HG02981 (cell line): ENCODE data around the gene BLVRA.
"Not testable (repeated sequence)": the region's sequence is repeated elsewhere in the genome, so short reads cannot be mapped to it uniquely, and the experiment has no call there.

Experiments
- ATAC-seq: cut with Tn5 transposase; IDR thresholded peaks from one replicate; pipeline ENCODE4 v1.9.1; 2021; ENCODE audit warnings: mild to moderate bottlenecking, moderate library complexity; ENCODE audit not compliant: unreplicated experiment

BLVRA gene, protein sequence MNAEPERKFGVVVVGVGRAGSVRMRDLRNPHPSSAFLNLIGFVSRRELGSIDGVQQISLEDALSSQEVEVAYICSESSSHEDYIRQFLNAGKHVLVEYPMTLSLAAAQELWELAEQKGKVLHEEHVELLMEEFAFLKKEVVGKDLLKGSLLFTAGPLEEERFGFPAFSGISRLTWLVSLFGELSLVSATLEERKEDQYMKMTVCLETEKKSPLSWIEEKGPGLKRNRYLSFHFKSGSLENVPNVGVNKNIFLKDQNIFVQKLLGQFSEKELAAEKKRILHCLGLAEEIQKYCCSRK

DNA sequence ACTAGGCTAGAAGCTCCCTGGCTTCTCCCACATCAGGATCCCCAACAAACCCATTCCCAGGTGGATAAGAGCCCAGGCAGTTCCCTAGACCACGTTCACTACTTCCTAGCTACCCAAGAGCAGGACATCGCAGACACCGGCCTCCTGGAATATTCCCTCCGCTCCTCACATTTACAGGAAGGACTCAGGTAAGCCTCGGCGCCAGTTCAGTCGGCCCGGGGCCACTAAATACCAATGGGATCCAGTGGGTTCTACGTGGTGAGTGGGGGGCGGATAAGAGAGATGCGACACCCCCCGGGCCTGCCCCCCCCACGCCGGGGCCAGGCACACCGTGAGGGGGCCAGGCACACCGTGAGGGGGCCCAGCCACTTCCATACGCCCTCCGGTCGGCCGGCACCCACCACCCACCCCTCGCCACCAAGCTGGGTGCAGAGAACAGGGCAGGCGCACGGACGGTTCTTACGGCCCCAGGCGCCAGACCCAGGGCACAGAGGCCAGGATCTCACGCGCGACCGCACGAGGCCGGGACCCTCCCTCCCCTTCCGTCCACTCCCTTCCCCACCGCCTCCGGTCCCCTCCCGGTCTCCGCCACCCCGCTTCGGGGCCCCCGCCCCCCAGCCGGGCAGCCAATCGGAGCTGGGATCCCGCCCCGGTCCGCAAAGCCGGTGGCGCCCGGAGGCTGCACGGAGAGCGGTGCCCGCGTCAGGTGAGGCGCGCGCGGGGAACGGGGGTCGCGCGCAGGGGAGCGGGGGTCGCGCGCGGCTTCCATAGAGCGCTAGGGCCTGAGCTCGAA lies at the start of gene BLVRA:
BLVRA (plus strand) TSS at position 652 of the 793 bp plus-strand sequence. CDS start 12,479 bp downstream, outside the sequence.
- peak; percentile 62 for ATAC-seq

DNA sequence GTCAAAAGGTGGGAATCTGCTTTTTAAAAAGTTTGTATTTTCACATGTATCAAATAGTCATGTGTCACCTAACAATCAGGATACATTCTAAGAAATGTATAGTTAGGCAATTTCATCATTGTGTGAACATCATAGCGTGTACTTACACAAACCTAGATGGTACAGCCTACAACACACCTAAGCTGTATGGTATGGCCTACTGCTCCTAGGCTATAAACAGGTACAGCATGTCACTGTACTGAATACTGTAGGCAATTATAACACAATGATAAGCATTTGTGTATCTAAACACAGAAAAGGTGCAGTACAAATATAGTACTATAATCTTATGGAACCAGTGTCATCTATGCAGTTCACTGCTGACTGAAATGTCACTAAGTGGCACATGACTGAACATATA lies 47.0 kb upstream of the BLVRA start:
- ATAC-seq = no peak

DNA sequence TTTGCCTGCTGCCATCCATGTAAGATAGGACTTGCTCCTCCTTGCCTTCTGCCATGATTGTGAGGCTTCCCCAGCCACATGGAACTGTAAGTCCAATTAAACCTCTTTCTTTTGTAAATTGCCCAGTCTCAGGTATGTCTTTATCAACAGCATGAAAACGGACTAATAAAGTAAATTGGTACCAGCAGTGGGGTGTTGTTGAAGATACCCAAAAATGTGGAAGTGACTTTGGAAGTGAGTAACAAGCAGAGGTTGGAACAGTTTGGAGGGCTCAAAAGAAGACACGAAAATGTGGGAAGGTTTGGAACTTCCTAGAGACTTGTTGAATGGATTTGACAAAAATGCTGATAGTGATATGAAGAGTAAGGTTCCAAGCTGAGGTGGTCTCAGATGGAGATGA lies 42.5 kb upstream of the BLVRA start:
- ATAC-seq = not testable (repeated sequence)

DNA sequence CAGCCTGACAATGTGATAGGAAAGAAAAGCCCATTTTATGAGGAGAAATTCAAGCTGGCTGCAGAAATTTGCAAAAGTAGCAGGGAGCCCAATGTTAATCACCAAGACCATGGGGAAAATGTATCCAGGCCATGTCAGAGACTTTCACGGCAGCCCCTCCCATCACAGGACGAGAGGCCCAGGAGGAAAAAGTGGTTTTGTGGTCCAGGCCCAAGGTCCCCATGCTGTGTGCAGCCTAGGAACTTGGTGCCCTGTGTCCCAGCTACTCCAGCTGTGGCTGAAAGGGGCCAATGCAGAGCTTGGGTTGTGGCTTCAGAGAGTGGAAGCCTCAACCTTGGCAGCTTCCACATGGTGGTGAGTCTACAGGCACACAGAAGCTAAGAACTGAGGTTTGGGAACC lies 41.9 kb upstream of the BLVRA start:
- ATAC-seq = no peak

DNA sequence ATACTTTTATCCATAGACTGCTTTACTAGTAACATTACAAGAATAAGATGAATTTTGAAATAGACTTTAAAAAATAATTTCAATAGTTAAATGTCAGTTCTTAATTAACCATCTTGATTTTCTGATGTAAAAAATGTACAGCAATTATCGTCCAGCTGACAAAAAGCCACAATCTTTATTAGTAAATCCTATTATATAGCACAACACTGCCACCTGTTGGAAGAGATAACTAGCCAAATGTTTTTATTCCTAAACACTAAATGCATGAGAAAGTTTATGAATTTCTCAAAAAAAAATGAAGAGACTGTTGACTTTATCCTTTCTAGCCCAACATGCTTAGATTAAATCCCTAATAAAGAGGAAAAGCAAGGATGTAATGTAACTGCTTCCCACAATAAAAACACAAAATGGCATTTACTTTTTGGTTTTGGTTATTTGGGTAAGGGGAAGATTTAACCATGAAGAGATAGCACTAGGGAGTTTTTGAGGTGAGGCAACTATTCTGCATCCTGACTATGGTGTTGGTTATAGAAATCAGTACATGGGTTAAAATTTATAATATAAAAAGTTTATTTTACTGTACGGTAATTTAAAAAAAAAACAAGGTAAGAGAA lies 37.2 kb upstream of the BLVRA start:
- no peak for ATAC-seq

DNA sequence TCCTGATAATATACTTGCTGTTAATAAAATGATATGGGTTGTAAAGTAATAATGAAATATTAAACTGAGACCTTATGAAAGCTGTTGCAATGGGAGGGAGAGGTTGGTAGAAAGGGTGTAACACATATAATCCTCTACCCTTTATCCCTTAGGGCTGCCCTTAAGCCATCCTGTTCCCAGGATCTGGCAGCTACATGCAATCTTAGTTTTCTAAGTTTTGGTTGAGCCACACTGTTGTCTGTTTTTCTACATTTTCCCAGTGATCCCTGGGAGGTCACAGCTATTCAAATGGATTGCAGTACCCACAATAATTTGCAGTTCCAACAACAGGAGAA lies 35.5 kb upstream of the BLVRA start:
- no peak for ATAC-seq

DNA sequence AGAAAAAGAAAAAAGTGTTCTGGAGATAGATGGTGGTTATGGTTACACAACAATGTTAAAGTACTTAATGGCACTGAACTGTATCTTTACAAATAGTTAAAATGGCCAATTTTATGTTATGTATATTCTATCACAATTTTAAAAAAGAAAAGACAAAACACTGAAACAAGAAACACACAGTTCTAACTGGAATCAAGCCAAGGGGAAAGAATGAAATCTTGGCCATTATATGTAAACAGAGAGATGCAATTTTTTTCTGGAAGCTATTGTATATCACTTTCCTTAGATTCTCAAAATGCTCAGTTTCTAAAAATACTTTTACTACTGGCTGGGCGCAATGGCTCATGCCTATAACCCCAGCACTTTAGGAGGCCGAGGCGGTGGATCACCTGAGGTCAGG lies 33.2 kb upstream of the BLVRA start:
- ATAC-seq = no peak

DNA sequence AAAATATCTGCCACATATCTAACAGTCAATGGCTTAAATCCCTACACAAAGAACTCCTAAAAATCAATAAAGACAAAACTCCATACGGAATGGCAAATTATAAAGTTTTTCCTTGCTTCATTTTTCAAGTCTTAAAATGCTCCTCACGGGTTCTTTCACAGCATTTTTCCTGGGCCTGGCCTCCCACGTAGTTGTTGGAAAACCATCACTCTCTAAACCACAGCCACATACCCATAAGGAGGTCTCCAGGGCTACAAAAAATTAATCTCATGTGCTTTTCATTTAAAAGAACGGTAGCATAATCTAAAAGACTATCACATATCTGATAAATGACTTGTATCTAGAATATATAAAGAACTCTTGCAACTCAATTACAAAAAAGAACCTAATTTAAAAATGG lies 32.0 kb upstream of the BLVRA start:
- ATAC-seq = no peak

DNA sequence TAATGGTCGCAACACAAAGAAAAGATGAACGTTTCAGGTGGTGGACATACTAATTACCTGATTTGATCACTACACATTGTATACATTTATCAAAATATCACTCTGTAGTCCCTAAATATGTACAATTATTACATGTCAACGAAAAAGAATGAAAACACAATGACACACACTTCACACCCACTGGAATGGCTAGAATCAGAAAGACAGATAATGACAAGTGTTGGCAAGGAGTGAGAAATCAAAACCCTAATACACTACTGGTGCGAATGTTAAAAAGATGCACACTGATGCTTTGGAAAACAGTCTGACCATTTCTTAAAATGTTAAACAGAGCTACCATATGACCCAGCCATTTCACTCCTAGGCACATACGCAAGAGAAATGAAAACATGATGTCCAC lies 31.5 kb upstream of the BLVRA start:
- no peak for ATAC-seq

DNA sequence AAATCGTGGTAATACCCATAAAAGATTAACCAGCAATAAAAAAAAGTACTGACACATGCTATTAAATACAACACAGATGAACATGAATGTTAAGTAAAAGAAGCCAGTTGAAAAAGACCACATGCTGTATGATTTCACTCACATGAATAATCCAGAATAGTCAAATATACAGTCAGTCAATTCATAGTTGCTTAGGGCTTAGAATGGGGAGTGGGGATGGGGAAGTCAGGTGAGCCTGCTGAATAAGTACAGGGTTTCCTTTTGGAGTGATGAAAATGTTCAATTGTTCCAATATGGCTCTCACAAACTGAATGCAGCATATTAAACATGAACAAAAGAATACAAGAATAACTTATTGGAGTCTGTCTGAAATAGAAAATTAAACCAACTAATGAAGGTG lies 31.0 kb upstream of the BLVRA start:
- ATAC-seq = no peak

DNA sequence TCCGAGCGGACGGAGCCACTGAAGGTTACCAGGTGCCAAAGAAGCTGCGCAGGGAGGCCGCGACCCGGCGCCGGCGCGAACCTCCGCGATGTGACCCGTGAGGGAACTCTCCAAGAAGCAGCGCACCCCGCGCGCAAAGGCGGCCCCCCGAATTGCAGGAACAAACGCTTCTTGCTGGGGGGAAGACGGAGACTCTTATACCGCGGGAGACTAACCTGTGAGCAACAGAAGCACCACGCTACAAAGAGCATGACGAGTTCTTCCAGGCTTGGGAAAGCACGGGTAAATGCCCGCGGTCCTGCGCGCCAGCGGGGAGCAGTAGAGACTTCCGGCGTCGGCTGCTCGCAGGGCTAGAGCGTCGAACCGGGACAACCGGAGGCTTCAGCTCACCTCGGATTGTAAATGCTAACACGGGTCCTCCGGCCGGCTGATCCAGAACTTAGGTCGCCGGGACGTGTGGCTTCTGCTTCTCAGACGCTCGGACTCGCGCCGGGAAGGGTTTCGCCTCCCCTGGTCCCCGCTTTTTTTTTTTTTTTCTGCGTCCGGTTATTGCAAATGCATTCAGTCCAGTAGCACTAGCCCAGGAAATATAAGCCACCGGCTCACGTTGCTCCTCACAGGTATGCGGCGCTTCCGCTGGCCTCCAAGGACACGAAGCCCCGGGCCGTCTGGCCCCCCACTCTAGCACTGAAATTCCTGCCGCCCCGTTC lies 29.1 kb upstream of the BLVRA start, which contains the start of gene COA1:
COA1 (minus strand) TSS at position 310 of the 710 bp plus-strand sequence. CDS start 80,909 bp downstream, outside the sequence.
- ATAC-seq = peak; percentile 73

DNA sequence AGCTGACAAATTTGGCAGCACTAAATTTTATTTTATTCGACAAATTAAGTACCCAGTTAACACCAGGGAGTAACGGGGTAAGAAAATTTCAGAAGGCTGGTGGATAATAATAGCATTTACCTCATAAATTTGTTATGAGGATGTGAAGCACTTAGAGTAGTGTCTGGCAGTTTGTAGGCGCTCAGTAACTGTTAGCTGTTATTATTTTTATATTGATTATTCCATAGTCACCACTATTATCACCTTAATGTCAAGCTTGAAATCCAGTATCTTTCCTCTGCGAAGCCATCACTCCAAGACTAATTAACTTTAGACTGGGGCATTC lies 28.6 kb upstream of the BLVRA start:
- ATAC-seq = peak; percentile 3

DNA sequence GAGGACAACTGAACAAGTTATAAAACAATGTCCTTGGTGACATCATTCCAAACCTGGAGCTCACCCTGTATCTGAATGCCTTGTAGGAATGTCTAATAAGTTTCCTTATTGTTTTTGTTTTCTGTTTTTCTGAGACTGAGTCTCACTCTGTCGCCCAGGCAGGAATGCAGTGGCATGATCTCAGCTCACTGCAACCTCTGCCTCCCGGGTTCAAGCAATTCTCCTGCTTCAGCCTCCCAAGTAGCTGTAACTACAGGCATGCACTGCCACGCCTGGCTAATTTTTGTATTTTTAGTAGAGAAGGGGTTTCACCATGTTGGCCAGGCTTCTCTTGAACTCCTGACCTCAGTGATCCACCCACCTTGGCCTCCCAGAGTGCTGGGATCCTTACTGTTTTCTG lies 27.0 kb upstream of the BLVRA start:
- not testable (repeated sequence) for ATAC-seq

DNA sequence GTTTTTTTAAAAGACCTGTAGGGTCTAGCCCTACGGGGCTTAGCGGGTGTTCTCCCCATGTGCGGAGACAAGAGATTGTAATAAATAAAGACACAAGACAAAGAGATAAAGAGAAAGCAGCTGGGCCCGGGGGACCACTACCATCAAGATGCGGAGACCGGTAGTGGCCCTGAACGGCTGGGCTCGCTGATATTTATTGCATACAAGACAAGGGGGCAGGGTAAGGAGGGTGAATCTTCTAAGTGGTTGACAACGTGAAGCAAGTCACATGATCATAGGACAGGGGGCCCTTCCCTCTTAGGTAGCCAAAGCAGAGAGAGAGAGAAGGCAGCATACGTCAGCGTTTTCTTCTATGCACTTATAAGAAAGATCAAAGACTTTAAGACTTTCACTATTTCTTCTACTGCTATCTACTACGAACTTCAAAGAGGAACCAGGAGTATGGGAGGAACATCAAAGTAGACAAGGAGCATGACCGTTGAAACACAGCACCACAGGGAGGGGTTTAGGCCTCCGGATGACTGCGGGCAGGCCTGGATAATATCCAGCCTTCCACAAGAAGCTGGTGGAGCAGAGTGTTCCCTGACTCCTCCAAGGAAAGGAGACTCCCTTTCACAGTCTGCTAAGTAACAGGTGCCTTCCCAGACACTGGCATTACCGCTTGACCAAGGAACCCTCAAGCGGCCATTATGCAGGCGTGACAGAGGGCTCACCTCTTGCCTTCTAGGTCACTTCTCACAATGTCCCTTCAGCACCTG lies 23.7 kb upstream of the BLVRA start:
- not testable (repeated sequence) for ATAC-seq

DNA sequence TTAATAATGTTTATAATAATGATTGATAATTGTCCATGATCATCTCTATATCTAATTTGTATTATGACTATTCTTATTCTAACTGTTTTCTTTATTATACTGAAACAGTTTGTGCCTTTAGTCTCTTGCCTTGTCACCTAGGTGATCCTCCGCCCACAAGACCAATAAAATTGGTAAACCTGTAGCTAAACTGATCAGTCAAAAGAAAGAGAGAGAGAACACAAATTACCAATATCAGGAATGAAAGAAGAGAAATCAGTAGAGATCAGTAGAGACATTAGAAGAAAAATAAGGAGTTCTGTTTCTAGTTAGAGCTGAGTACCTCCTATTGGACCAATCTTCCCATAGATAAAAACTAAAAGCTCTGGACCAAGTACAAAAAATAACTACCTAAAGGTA lies 23.1 kb upstream of the BLVRA start:
- ATAC-seq = peak; percentile 26

DNA sequence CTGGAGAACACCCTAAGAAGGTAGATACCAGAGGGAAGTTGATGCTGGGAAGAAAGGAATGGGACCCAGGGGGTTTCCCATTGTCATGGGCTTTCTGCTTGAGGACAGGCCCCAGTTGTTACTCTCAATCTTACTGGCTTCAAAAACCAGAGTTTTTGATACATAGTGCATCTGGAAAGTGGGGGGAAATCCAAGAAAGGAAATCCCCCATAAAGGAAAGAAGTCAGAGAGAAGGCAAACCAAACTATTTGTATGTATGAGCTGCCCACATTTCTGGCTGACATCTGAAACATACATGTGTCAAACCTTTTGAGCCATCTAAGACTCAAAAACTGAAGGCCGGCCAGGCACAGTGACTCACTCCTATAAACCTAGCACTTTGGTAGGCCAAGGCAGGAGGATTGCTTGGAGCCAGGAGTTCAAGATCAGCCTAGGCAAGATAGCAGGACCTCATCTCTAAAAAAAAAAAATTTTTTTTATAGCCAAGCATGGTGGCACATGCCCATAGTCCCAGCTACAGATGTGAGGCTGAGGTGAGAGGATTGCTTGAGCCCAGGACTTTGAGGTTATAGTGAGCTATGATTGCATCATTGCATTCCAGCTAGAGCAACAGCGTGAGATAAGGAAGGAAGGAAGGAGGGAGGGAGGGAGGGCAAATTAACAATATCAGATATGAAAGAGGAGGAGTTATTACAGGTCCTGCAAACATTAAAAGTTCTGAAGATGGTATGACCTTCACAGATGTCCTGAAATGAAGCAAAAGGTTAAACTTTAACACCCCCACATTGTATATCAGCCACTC lies 22.5 kb upstream of the BLVRA start:
- ATAC-seq = peak; percentile 70

DNA sequence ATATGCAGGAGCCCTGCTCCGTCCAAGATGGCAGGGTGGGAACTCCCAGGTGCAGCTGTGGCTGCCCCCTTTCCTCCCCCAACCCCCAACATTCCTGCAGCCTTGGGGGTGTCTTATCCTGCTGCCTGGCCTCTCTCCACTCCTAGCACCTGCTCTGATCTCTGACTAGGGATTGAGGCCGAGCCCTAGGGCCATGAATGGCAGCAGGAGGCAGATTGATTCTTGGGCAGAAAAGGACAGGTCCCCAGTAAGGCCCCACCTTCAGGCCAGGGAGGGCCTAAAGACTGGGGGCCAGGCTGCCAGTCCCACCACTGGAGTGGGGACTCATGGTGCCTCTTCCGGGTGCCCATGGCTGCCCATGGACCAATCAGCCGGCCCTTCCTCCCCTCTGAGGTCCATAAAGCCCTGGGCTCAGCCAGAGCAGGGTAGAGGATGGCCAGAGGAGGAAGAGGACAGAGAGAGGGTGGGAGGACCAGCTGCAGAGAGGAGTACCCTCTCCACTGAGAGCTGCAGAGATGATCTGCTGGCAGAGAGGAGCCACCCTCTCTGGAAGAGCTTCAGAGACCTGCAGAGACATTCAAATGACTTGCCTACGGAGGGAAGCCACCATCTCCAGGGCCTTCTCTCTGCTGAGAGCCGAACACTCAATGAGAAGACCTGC lies 20.9 kb upstream of the BLVRA start:
- no peak for ATAC-seq

DNA sequence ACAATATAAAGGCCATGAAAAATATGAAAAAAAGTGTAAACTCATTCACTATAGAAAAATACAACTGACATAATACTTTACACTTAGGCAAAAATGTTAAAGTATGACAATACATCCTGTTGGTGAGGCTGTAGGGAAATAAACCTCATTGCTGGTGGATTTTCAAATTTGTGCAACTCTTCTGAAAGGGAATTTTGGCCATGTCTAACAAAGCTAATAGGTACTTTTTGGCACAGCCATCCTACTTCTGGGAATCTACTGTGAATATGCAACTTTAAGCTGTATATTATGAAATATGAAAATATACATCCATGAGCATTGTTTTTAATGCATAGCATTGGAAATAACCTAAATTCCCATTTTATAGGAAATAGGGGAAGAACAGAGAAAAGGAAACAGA lies 15.8 kb upstream of the BLVRA start:
- no peak for ATAC-seq

DNA sequence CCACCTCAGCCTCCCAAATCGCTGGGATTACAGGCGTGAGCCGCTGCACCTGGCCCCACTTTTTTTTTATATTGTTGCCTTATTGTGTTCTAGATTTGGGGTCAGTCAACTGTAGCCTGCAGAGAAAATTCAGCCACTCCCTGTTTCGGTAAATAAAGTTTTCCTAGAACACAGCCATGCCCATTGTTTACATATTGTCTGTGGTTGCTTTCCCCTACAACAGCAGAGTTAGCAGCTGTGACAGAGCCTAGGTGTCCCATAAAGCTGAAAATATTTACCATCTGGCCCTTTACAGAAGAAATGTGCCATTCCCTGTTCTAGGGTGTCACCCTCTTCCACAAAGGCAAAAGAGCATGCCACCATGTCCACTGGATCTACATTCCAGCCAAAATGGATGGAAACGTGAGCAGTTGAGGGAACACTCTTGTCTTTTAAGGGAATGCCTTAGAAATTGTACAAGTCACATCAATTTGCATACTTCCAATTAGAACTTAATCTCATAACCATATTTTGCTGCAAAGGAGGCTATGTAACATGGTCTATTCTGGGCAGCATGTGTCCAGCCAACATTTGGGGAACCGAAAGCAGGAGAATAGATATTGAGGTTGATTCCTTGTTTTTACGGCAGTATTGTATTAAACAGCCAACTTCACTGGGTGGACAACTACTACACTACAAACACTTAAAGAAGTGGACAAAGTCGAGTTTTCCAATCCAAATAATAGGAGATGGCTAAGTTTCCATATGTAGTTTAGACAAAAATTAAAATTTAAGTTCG lies 11.0 kb upstream of the BLVRA start:
- no peak for ATAC-seq
